Coronary artery (tissue), 2 donors: ENCODE measurements around the gene RPL15.
A peak's percentile ranks its signal among the peaks of the same experiment; 100 is the strongest.

Experiments used
- DNase-seq: peaks from one replicate; pipeline ENCODE4 v3.0.0-alpha.2; 2017; ENCODE audit warnings: low spot score
- H3K27ac ChIP-seq, 2 donors: fragments of 200-600 bp; sonication (generic); one replicate each; pipeline ENCODE4 v1.5.1; 2016 to 2019
- H3K4me3 ChIP-seq: fragments of 200-600 bp; sonication (generic); 2 replicates; pipeline ENCODE4 v1.5.1; 2016; ENCODE audit warnings: mild to moderate bottlenecking, moderate library complexity
- CTCF ChIP-seq: fragments of 200-600 bp; sonication (generic); IDR thresholded peaks from one replicate; pipeline ENCODE4 v1.5.1; 2019; ENCODE audit warnings: antibody characterized with exemption

The RPL15 gene

DNA sequence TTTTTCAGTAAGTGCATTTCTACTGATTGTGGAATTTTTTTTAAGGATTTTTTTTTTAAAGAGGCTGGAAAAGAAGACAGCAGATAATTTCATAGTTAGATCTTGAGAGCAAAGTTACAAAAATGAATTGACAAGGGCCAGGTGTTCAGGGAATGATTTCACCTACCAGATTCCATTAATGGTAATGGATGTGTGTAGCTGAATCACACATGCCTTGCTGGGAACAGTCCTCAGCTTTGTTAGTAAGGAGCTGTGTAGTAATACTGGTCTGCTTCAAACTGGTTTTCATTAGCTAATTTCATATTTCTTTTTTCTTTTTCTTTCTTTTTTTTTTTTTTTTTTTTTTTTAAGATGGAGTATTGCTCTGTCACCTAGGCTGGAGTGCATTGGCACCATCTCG, 44.1 kb downstream of the RPL15 start:
- TF ChIP-seq CTCF = no peak
- no peak for DNase-seq
- Histone ChIP-seq H3K27ac (no peak overlapping the region), H3K4me3 (no peak overlapping the region)

DNA sequence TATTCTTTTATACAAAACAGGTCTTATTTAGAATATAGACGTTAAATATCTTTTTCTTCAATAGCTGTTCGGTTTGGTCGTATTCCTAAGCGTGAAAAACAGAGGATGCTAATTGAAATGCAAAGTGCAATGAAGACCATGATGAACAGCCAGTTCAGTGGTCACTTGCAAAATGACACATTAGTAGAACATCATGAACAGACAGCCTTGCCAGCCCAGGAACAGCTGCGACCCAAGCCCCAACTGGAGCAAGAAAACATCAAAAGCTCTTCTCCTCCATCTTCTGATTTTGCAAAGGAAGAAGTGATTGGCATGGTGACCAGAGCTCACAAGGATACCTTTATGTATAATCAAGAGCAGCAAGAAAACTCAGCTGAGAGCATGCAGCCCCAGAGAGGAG, 45.0 kb downstream of the RPL15 start:
- Histone ChIP-seq H3K4me3 (no peak overlapping the region), H3K27ac (no peak overlapping the region)
- TF ChIP-seq CTCF = no peak
- DNase-seq = no peak

- H3K27ac ChIP-seq = no peak overlapping the region
- H3K4me3 ChIP-seq = no peak overlapping the region
- no peak for TF ChIP-seq CTCF
- DNase-seq = no peak
Measured at GRCh38 chr3:23964537-23965235, 47.8 kb downstream of the RPL15 start.

- H3K27ac ChIP-seq = peak overlapping the region in 1 of 2 donors; percentile 23
- no peak for TF ChIP-seq CTCF
- DNase-seq = no peak
Measured at GRCh38 chr3:23966328-23966727, 49.4 kb downstream of the RPL15 start.

DNA sequence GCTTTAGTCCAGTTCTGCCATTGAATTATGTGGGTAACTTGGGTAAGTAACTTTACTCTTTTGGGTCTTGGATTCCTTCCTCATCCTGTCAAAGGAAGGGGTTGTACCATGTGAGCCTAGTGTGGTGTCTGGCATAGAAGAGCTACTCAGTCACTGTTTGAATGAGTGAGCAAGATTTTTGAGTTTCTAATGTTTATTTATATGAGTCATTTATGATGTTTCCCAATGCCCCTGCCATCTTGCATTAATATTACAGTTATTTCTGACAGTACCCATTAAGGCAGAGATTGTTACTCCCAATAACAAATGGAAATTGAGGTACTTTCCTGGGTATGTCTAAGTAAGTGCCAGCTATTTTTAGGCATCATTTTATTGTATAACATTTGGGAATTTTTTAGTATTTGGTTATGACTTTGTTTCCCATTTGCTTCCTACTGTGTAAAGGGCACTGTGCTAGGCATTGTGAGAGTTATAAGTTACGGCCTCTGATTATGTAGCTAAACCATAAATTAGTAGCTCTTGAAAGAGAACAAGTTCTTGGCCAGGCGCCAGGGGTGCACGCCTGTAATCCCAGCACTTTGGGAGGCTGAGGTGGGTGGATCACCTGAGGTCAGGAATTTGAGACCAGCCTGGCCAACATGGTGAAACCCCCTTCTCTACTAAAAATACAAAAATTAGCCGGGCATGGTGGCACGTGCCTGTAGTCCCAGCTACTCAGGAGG, 51.7 kb downstream of the RPL15 start:
- no peak for TF ChIP-seq CTCF
- no peak for DNase-seq
- Histone ChIP-seq H3K27ac (peak overlapping the region in 1 of 2 donors; percentile 4), H3K4me3 (no peak overlapping the region)

More at GRCh38 chr3:23966328-23966727, 49.4 kb downstream of the RPL15 start:
- H3K4me3 ChIP-seq = no peak overlapping the region

DNA sequence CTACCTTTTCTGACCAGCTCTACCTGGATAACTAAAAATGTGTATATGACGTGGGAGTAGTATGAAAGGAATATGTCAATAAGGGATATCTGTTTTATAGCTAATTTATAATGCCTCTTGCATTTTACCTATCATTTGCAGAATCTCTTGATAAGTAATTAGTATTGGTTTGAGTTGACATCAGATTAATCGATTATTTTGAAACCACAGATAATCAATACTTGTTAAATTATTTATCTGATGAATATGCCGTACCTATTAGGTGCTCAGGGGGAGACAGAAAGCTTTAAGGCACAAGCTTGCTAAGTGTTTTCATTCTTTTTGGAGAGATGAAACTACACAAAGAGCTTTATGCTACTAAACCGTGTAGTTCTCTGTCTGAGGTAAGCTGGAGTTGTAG, 52.5 kb downstream of the RPL15 start:
- DNase-seq = no peak
- Histone ChIP-seq H3K4me3 (no peak overlapping the region), H3K27ac (no peak overlapping the region)
- no peak for TF ChIP-seq CTCF
